ENCODE measurements around the gene SH3RF1. TPM values are rescaled to one million over a fixed set of nuclear protein-coding genes. Genes with fewer than 3 reads are reported as not detected.
A peak's percentile ranks its signal among the peaks of the same experiment; 100 is the strongest.

Gene SH3RF1
- total and polyA plus RNA-seq, 2 of the 13 experiments (the other 11 are each of a cell fraction or from before 2014, with no cell fraction given): 3.1 to 3.2 TPM

- TF ChIP-seq ZNF788 (CRISPR knock-in tag; IDR thresholded peaks at IDR 0.05; ENCODE audit: borderline replicate concordance) (no peak), ZNF704 (CRISPR knock-in tag; IDR thresholded peaks at IDR 0.05; ENCODE audit: borderline replicate concordance) (no peak), EEA1 (CRISPR knock-in tag; IDR thresholded peaks at IDR 0.05; ENCODE audit: borderline replicate concordance) (no peak)
Measured at GRCh38 chr4:169253113-169253671, 17.6 kb downstream of the SH3RF1 start (continued).

- peaks cover 82% of the 10 kb centered on the region for H3K4me1 ChIP-seq (ENCODE audit: insufficient read depth, low read length)
- H3K4me2 ChIP-seq (ENCODE audit: low read depth, low read length): no peak overlapping the region
- TF ChIP-seq ATF4 (CRISPR knock-in tag; IDR thresholded peaks at IDR 0.05): no peak
- ATAC-seq (no peak), FAIRE-seq (no peak), DNase-seq (ENCODE audit: low spot score) (no peak)
- H3K27ac ChIP-seq (ENCODE audit: extremely low read length, insufficient read depth, low read length): peak overlapping the region; percentile 77
- no peaks in the 10 kb centered on the region for H3K27me3 ChIP-seq (ENCODE audit: control insufficient read depth in 1 of 2, insufficient read depth in 2 of 2, low read length in 2 of 2)
- no peaks in the 10 kb centered on the region for H3K36me3 ChIP-seq (replicated peaks in 1 of 2; ENCODE audit: control insufficient read depth in 1 of 2, insufficient read depth in 2 of 2, low read length in 2 of 2)
- no peaks in the 10 kb centered on the region for H3K9me3 ChIP-seq (ENCODE audit: low read length)
- H2AFZ ChIP-seq (ENCODE audit: low read length): no peak overlapping the region
- WGBS (ENCODE audit: low lambda C conversion rate): 91% methylated on average over 4 of the region's 4 CpGs
- ChIA-PET POLR2A (interaction anchor here (1.2 to 1.6 kb wide), 2 partner anchors 9 to 242 kb away, joined by 3 to 4 read pairs; partner anchors contain the start of gene CBR4), CTCF (ENCODE audit: low intra/inter-chr PET ratio, low total read pairs) (no interaction called here)
- intact Hi-C loops (cut with micrococcal nuclease; ENCODE audit: unreplicated experiment) (loop anchor here (5.0 kb wide), 1 partner anchor 180 kb away; no protein-coding TSS in a partner anchor), in situ Hi-C loops (cut with HindIII; ENCODE audit: extremely low pct_ligation_motif_present, low pct_unique_long_range_greater_than_20kb) (no loop called here)
- H3K4me3 ChIP-seq (replicated peaks in 1 of 3; ENCODE audit: insufficient read depth in 1 of 3, low read depth in 2 of 3, low read length in 3 of 3): no peak overlapping the region
- no TSS peak for BruUV-seq (replicated peaks)
- no peaks in the 10 kb centered on the region for H4K20me1 ChIP-seq (ENCODE audit: insufficient read depth, low read length)
- no peak overlapping the region for H3K9ac ChIP-seq (ENCODE audit: insufficient read depth, low read depth, low read length)
- H3K79me2 ChIP-seq (ENCODE audit: insufficient read depth, low read length): peaks cover 10% of the 10 kb centered on the region
Measured at GRCh38 chr4:169252339-169253112, 18.2 kb downstream of the SH3RF1 start.

All from HepG2 (cell line).